ENCODE results near the gene LRRC37A3. TPM values are rescaled to one million over a fixed set of nuclear protein-coding genes. Genes with fewer than 3 reads are reported as not detected.

Gene LRRC37A3
- total and polyA plus RNA-seq, 2 of the 13 experiments (the other 11 are each of a cell fraction or from before 2014, with no cell fraction given), result 0.62 to 1.1 TPM

GRCh38 chr17:64938925-64939474 lies 19.7 kb upstream of the LRRC37A3 start (continued):
- TF ChIP-seq SNAPC4 (CRISPR knock-in tag; IDR thresholded peaks at IDR 0.05) (no peak), SUZ12 (IDR thresholded peaks at IDR 0.05; ENCODE audit: low read depth, low read length) (no peak), ZNF253 (CRISPR knock-in tag; IDR thresholded peaks at IDR 0.05; ENCODE audit: borderline replicate concordance) (no peak), ZNF124 (CRISPR knock-in tag; IDR thresholded peaks at IDR 0.05) (0 out of 2 replicates have a peak, but pooled peaks have one; percentile 45), BATF2 (CRISPR knock-in tag; IDR thresholded peaks at IDR 0.05) (no peak), GLMP (CRISPR knock-in tag; IDR thresholded peaks at IDR 0.05; ENCODE audit: borderline replicate concordance) (no peak), RXRA (CRISPR knock-in tag; IDR thresholded peaks at IDR 0.05) (0 out of 2 replicates have a peak, but pooled peaks have one; percentile 25), GABPB1 (CRISPR knock-in tag; IDR thresholded peaks at IDR 0.05) (peak; percentile 47; the same call in 1 of the 2 replicates), ELF3 (CRISPR knock-in tag; IDR thresholded peaks at IDR 0.05) (0 out of 2 replicates have a peak, but pooled peaks have one; percentile 31), MYPOP (CRISPR knock-in tag; IDR thresholded peaks at IDR 0.05) (no peak), ZNF788 (CRISPR knock-in tag; IDR thresholded peaks at IDR 0.05; ENCODE audit: borderline replicate concordance) (peak; percentile 37; the same call in 1 of the 2 replicates), ZNF768 (CRISPR knock-in tag; IDR thresholded peaks at IDR 0.05) (peak; percentile 54; the same call in 1 of the 2 replicates), SP4 (CRISPR knock-in tag; IDR thresholded peaks at IDR 0.05) (peak; percentile 21; the same call in 1 of the 2 replicates), ZFP82 (CRISPR knock-in tag; IDR thresholded peaks at IDR 0.05; ENCODE audit: borderline replicate concordance) (no peak), FOSL2 (CRISPR knock-in tag; IDR thresholded peaks at IDR 0.05) (peak; percentile 36; the same call in 1 of the 2 replicates), ARNTL (CRISPR knock-in tag; IDR thresholded peaks at IDR 0.05) (no peak), MTERF4 (CRISPR knock-in tag; IDR thresholded peaks at IDR 0.05) (peak; percentile 54; the same call in 1 of the 2 replicates), ZFY (CRISPR knock-in tag; IDR thresholded peaks at IDR 0.05) (0 out of 2 replicates have a peak, but pooled peaks have one; percentile 13), ZSCAN21 (CRISPR knock-in tag; IDR thresholded peaks at IDR 0.05; ENCODE audit: borderline replicate concordance) (peak; percentile 65; the same call in 1 of the 2 replicates), TSC22D2 (CRISPR knock-in tag; IDR thresholded peaks at IDR 0.05; ENCODE audit: borderline replicate concordance) (no peak), HNRNPLL (IDR thresholded peaks at IDR 0.05; ENCODE audit: low read depth, low read length, poor library complexity, severe bottlenecking) (no peak)

Measured in HepG2 (cell line).